ENCODE measurements around the gene SLC5A9. TPM values are rescaled to one million over a fixed set of nuclear protein-coding genes. Genes with fewer than 3 reads are reported as not detected.

SLC5A9 gene
- 0.30 TPM for polyA plus RNA-seq (2013, experiment 1 of 2)
- polyA plus RNA-seq (2013, experiment 2 of 2): 1.6 TPM

- H3K9ac ChIP-seq (ENCODE audit: low read depth, low read length): no peak within 1 kb of the TSS
- no peak within 1 kb of the TSS for H3K4me3 ChIP-seq (ENCODE audit: low read length)
- 95% methylated on average over 8 of the region's 8 CpGs for WGBS
- H3K36me3 ChIP-seq (ENCODE audit: insufficient read depth, low read length): no peaks in the 10 kb centered on the region
- no peaks in the 10 kb centered on the region; the same call in 1 of the 2 replicates for H3K4me1 ChIP-seq (ENCODE audit: insufficient read depth, low read length)
- H3K27ac ChIP-seq (ENCODE audit: low read depth, low read length): no peak within 1 kb of the TSS
- no peaks in the 10 kb centered on the region for H3K9me3 ChIP-seq (ENCODE audit: insufficient read depth, low read depth, low read length)
- no peaks in the 10 kb centered on the region for H3K27me3 ChIP-seq (ENCODE audit: insufficient read depth, low read length)
These were observed at the start of gene SLC5A9 for GRCh38 chr1:48222501-48223242. SLC5A9 (plus strand) TSS chr1:48222716; CDS start chr1:48222737, 21 bp downstream.

GRCh38 chr1:48175116-48175515, 47.4 kb upstream of the SLC5A9 start:
- no peaks in the 10 kb centered on the region for H3K36me3 ChIP-seq (ENCODE audit: insufficient read depth, low read length)
- H3K9ac ChIP-seq (ENCODE audit: low read depth, low read length): no peak overlapping the region
- H3K4me3 ChIP-seq (ENCODE audit: low read length): no peak overlapping the region
- H3K9me3 ChIP-seq (ENCODE audit: insufficient read depth, low read depth, low read length): peaks cover 5% of the 10 kb centered on the region
- no peak overlapping the region for H3K27ac ChIP-seq (ENCODE audit: low read depth, low read length)
- H3K4me1 ChIP-seq (ENCODE audit: insufficient read depth, low read length): no peaks in the 10 kb centered on the region
- H3K27me3 ChIP-seq (ENCODE audit: insufficient read depth, low read length): no peaks in the 10 kb centered on the region

GRCh38 chr1:48177257-48177656, 45.3 kb upstream of the SLC5A9 start:
- H3K4me3 ChIP-seq (ENCODE audit: low read length): no peak overlapping the region
- H3K27me3 ChIP-seq (ENCODE audit: insufficient read depth, low read length): no peaks in the 10 kb centered on the region
- WGBS: 84% methylated on average over 4 of the region's 4 CpGs
- H3K27ac ChIP-seq (ENCODE audit: low read depth, low read length): no peak overlapping the region
- no peaks in the 10 kb centered on the region for H3K4me1 ChIP-seq (ENCODE audit: insufficient read depth, low read length)
- no peak overlapping the region for H3K9ac ChIP-seq (ENCODE audit: low read depth, low read length)
- no peaks in the 10 kb centered on the region for H3K36me3 ChIP-seq (ENCODE audit: insufficient read depth, low read length)
- H3K9me3 ChIP-seq (ENCODE audit: insufficient read depth, low read depth, low read length): peaks cover 5% of the 10 kb centered on the region

DNA sequence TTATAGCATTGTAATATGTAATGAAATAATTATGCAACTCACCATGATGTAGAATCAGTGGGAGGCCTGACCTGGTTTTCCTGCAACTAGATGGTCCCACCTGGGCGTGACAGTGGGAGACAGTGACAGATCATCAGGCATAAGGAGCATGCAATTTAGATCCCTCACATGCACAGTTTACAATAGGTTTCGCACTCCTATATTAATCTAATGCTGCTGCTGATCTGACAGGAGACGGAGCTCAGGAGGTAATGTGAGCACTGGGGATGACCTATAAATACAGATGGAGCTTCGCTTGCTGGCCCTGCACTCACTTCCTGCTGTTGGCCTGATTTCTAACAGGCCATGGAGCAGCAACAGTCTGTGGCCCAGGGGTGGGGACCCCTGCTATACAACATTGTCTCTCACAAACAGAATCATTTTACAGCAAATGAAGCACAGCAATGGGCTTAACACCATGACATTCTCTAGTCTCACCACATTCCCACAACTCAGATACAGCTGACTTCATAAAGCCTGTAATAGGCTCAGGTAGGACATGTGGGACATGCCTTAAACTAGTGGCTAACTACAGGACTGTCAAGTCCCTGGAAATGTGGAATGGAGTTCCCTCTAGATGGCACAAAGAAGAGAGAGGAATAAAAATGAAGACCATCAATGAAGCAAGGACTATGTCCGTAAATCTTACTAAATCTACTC, 40.7 kb upstream of the SLC5A9 start:
- WGBS: 91% methylated on average over 5 of the region's 5 CpGs
- Histone ChIP-seq H3K27ac (ENCODE audit: low read depth, low read length) (no peak overlapping the region), H3K4me1 (ENCODE audit: insufficient read depth, low read length) (no peaks in the 10 kb centered on the region), H3K9me3 (ENCODE audit: insufficient read depth, low read depth, low read length) (peaks cover 11% of the 10 kb centered on the region), H3K9ac (ENCODE audit: low read depth, low read length) (no peak overlapping the region), H3K27me3 (ENCODE audit: insufficient read depth, low read length) (no peaks in the 10 kb centered on the region), H3K36me3 (ENCODE audit: insufficient read depth, low read length) (no peaks in the 10 kb centered on the region), H3K4me3 (ENCODE audit: low read length) (no peak overlapping the region)

- Histone ChIP-seq H3K4me3 (ENCODE audit: low read length) (no peak overlapping the region), H3K27ac (ENCODE audit: low read depth, low read length) (no peak overlapping the region), H3K36me3 (ENCODE audit: insufficient read depth, low read length) (no peaks in the 10 kb centered on the region), H3K9ac (ENCODE audit: low read depth, low read length) (no peak overlapping the region), H3K9me3 (ENCODE audit: insufficient read depth, low read depth, low read length) (peaks cover 18% of the 10 kb centered on the region), H3K4me1 (ENCODE audit: insufficient read depth, low read length) (no peaks in the 10 kb centered on the region), H3K27me3 (ENCODE audit: insufficient read depth, low read length) (no peaks in the 10 kb centered on the region)
- 94% methylated on average over 2 of the region's 2 CpGs for WGBS
These were observed 40.1 kb upstream of the SLC5A9 start for GRCh38 chr1:48182439-48182838.

DNA sequence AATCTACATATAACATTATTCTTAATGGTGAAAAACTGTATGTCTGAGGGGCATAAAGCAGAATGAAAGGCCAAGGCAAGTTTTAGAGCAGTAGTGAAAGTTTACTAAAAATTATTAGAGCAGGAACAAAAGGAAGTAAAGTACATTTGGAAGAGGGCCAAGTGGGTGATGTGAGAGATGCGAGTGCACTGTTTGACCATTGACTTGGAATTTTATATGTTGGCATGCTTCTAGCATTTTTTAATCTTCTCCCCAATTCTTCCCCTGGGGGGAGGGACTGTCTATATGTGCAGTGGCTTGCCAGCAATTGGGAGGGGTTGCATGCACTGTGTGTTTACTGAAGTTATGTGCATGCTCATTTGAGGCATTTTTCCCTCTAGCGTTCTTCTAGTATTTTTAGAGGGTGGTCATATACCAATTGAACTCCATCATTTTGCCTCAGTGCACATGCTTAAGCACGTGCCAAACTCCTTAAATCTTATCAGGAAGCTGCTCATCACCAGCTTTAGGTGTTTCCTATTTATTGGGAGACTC, 36.1 kb upstream of the SLC5A9 start:
- peaks cover 56% of the 10 kb centered on the region for H3K9me3 ChIP-seq (ENCODE audit: insufficient read depth, low read depth, low read length)
- WGBS: 66% methylated on average over 2 of the region's 3 CpGs
- no peak overlapping the region for H3K4me3 ChIP-seq (ENCODE audit: low read length)
- no peaks in the 10 kb centered on the region for H3K36me3 ChIP-seq (ENCODE audit: insufficient read depth, low read length)
- H3K9ac ChIP-seq (ENCODE audit: low read depth, low read length): no peak overlapping the region
- no peak overlapping the region for H3K27ac ChIP-seq (ENCODE audit: low read depth, low read length)
- H3K27me3 ChIP-seq (ENCODE audit: insufficient read depth, low read length): no peaks in the 10 kb centered on the region
- no peaks in the 10 kb centered on the region for H3K4me1 ChIP-seq (ENCODE audit: insufficient read depth, low read length)

GRCh38 chr1:48187969-48188563, 34.5 kb upstream of the SLC5A9 start:
- Histone ChIP-seq H3K4me1 (ENCODE audit: insufficient read depth, low read length) (no peaks in the 10 kb centered on the region), H3K27me3 (ENCODE audit: insufficient read depth, low read length) (no peaks in the 10 kb centered on the region), H3K27ac (ENCODE audit: low read depth, low read length) (no peak overlapping the region), H3K4me3 (ENCODE audit: low read length) (no peak overlapping the region), H3K36me3 (ENCODE audit: insufficient read depth, low read length) (no peaks in the 10 kb centered on the region), H3K9ac (ENCODE audit: low read depth, low read length) (no peak overlapping the region), H3K9me3 (ENCODE audit: insufficient read depth, low read depth, low read length) (peaks cover 59% of the 10 kb centered on the region)

DNA sequence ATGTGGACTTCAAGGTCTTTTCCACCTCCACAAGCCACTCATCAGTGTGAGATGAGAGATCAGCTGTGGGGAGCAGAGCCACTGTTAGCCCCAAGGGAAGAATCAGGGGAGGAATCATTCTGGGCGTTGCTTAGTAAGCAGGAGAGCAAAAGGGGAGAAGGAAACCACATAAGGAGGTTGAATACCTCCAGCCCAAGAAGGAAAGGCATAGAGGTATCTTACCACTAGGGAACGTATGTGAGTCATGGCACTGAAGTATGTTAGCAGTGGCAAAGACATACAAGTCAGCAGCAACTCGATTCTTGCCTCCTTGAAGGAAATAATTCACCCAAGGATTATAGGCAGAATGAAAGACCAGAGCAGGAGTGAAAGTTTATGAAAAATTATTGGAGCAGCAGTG, 31.6 kb upstream of the SLC5A9 start:
- H3K9ac ChIP-seq (ENCODE audit: low read depth, low read length): no peak overlapping the region
- no peaks in the 10 kb centered on the region for H3K27me3 ChIP-seq (ENCODE audit: insufficient read depth, low read length)
- H3K4me1 ChIP-seq (ENCODE audit: insufficient read depth, low read length): no peaks in the 10 kb centered on the region
- 91% methylated on average over 3 of the region's 3 CpGs for WGBS
- H3K36me3 ChIP-seq (ENCODE audit: insufficient read depth, low read length): no peaks in the 10 kb centered on the region
- peaks cover 55% of the 10 kb centered on the region for H3K9me3 ChIP-seq (ENCODE audit: insufficient read depth, low read depth, low read length)
- no peak overlapping the region for H3K4me3 ChIP-seq (ENCODE audit: low read length)
- no peak overlapping the region for H3K27ac ChIP-seq (ENCODE audit: low read depth, low read length)

GRCh38 chr1:48194801-48195200, 27.7 kb upstream of the SLC5A9 start:
- Histone ChIP-seq H3K9me3 (ENCODE audit: insufficient read depth, low read depth, low read length) (peaks cover 17% of the 10 kb centered on the region), H3K27ac (ENCODE audit: low read depth, low read length) (no peak overlapping the region), H3K9ac (ENCODE audit: low read depth, low read length) (no peak overlapping the region), H3K4me1 (ENCODE audit: insufficient read depth, low read length) (no peaks in the 10 kb centered on the region), H3K4me3 (ENCODE audit: low read length) (no peak overlapping the region), H3K36me3 (ENCODE audit: insufficient read depth, low read length) (no peaks in the 10 kb centered on the region), H3K27me3 (ENCODE audit: insufficient read depth, low read length) (no peaks in the 10 kb centered on the region)
- 100% methylated on average over 2 of the region's 2 CpGs for WGBS

- Histone ChIP-seq H3K36me3 (ENCODE audit: insufficient read depth, low read length) (no peaks in the 10 kb centered on the region), H3K27me3 (ENCODE audit: insufficient read depth, low read length) (no peaks in the 10 kb centered on the region), H3K4me3 (ENCODE audit: low read length) (no peak overlapping the region), H3K9me3 (ENCODE audit: insufficient read depth, low read depth, low read length) (peaks cover 4% of the 10 kb centered on the region), H3K4me1 (ENCODE audit: insufficient read depth, low read length) (no peaks in the 10 kb centered on the region), H3K27ac (ENCODE audit: low read depth, low read length) (no peak overlapping the region), H3K9ac (ENCODE audit: low read depth, low read length) (no peak overlapping the region)
- WGBS: 76% methylated on average over 5 of the region's 7 CpGs
These were observed 26.3 kb upstream of the SLC5A9 start for GRCh38 chr1:48196237-48196636.

DNA sequence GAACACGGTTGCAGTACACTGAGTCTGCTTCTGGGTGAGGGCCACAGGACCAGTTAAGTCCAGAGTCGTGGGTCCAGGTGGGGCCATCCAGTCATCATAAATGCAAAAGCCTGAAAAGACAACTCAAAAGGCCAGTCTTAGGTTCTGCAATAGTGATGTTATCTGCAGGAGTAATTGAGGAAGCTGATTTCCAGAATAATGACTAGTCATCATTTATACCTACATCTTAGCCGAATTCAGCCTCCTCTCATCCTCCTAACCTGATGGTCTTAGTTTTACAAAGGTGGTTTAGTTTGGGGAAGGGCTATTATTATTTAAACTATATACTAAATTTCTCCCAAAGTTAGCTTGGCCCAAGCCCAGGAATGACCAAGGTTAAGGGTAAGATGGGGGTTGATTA, 23.5 kb upstream of the SLC5A9 start:
- Histone ChIP-seq H3K9me3 (ENCODE audit: insufficient read depth, low read depth, low read length) (no peaks in the 10 kb centered on the region), H3K27ac (ENCODE audit: low read depth, low read length) (no peak overlapping the region), H3K27me3 (ENCODE audit: insufficient read depth, low read length) (no peaks in the 10 kb centered on the region), H3K36me3 (ENCODE audit: insufficient read depth, low read length) (no peaks in the 10 kb centered on the region), H3K9ac (ENCODE audit: low read depth, low read length) (no peak overlapping the region), H3K4me1 (ENCODE audit: insufficient read depth, low read length) (no peaks in the 10 kb centered on the region), H3K4me3 (ENCODE audit: low read length) (no peak overlapping the region)
- 87% methylated on average over 2 of the region's 3 CpGs for WGBS

Measured in HUES64 (cell line).